WI38 (cell line): Measurements from ENCODE around the gene DOK5.

Experiments used
- H3K4me3 ChIP-seq: 2 replicates; pipeline ENCODE4 v1.5.1; 2011; ENCODE audit warnings: low read depth, mild to moderate bottlenecking, control low read depth, low read length
- TF ChIP-seq, protein P1 (sequence below): IDR thresholded peaks from 2 replicates; pipeline ENCODE4 v1.5.1; 2012; ENCODE audit warnings: low read depth, mild to moderate bottlenecking, control low read depth, low read length

DOK5 gene

DNA sequence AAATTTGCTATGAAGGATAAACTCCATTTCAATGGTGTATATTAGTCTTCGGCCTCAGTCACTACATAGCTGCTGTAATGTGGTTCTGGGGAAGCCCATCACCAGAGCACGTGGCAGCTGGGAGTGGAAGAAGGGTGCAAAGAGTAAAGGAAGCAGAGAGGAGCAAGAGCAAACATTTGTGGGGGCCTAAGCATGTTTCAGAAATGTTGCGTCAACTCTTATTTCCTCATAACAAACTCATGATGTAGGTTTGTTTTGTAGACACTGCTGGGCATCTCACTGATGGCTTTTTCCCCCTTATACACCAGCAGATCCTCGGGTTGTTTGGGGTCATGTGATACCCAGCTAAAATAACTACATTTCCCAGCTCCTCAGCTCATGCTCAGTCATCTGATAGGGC is 37.3 kb downstream of the DOK5 start:
- no peak overlapping the region for H3K4me3 ChIP-seq
- TF ChIP-seq, protein P1, sequence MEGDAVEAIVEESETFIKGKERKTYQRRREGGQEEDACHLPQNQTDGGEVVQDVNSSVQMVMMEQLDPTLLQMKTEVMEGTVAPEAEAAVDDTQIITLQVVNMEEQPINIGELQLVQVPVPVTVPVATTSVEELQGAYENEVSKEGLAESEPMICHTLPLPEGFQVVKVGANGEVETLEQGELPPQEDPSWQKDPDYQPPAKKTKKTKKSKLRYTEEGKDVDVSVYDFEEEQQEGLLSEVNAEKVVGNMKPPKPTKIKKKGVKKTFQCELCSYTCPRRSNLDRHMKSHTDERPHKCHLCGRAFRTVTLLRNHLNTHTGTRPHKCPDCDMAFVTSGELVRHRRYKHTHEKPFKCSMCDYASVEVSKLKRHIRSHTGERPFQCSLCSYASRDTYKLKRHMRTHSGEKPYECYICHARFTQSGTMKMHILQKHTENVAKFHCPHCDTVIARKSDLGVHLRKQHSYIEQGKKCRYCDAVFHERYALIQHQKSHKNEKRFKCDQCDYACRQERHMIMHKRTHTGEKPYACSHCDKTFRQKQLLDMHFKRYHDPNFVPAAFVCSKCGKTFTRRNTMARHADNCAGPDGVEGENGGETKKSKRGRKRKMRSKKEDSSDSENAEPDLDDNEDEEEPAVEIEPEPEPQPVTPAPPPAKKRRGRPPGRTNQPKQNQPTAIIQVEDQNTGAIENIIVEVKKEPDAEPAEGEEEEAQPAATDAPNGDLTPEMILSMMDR, result no peak

DNA sequence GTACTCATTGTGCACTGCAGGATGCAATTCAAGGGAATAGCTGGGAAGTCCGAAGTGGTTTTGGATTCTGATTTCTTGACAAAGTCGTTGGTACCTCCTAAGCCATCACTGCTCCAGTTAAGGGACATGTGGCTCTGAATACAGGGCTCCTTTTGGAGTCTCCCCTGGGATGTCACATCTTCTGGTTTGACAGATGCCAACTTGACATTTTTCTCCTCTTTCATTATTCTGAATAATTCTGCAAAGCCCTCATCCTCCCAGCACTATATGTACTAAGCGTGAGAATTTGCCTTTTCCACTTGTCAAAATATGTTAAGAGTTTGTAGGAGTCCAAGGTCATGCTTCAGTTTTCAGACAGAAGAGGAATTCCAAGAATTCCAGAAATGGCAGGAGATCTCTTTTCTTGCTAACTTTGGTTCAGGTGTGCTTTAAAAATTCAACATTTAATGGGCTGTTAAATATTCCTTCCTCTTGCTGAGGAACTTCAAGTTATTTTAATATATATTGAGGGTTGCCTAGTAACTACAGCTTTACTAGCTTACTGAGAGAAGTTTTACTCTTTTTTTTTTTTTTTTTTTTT is 38.7 kb downstream of the DOK5 start:
- TF ChIP-seq, protein P1, result no peak
- H3K4me3 ChIP-seq, result no peak overlapping the region

DNA sequence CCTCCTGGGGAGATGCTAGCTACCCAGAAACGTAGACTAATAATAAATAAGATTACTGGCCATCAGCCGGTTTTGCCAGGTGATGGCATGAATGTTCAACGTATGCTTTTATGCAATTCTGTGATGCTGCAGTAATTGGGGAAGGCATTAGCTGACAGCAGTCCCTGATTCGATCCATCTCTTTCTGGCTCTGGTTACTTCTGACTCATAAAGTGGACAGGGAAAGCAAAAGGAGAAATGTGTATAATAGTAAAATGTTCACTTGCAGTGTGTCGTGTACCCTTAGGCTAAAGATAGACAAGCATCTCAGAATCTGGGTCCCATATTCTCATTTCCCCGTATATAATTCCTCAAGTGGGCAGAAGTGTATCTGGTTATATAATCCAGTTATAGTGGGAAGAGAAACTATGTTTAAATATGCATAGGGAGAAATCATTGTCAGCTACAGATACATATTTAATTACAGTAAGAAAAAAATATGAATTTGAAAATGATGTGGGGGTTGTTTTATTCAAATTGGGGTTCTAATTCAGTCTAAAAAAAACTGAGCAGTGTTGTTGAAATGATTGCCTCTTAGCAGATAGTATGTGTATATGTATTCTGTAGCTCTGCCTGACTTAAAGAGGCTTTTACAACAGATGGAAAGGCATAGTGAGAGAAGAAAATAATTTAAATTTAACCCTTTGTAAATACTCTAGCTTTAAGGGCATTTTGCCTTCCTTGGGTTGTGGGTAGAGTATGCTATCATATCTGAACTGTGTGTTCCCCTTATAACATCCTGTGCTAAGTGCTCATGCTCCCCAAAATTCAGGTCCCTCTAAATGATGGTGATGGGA is 40.6 kb downstream of the DOK5 start:
- TF ChIP-seq, protein P1, result no peak

DNA sequence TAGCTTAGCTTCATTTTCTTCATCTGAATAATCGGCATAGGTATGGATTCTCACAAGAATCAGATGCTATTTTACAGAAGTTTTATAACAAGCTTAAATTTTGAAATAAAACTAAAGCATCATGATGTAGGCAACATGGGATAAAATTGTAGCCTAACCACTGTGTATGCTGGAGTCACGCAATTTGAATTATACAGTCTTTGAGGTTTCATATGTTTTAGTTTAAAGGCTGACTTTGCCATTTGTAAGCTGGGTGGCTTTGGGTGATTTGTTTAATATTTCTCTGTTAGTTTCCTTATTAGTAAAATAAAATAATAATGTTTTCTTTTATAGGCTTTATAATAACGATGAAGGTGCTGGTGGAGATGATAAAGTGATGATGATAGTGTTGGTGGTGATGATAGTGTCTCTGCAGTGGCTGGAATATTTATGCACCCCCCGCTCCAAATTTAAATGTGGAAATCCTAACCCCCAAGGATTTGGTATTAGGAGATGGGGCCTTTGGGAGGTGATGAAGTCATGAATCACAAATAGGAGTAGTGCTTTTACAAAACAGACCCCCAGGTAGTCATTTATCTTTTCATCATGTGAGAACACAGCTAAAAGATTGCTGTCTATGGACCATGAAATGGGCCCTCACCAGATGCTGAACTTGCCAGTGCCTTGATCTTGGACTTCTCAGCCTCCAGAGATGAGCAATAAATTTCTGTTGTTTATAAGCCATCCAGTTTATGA is 42.0 kb downstream of the DOK5 start:
- TF ChIP-seq, protein P1, result no peak
- H3K4me3 ChIP-seq, result no peak overlapping the region

More for the DNA sequence above, 40.6 kb downstream of the DOK5 start:
- H3K4me3 ChIP-seq, result no peak overlapping the region

- TF ChIP-seq, protein P1, result no peak
- no peak overlapping the region for H3K4me3 ChIP-seq
These were observed 49.5 kb downstream of the DOK5 start for GRCh38 chr20:54524849-54525248.

DNA sequence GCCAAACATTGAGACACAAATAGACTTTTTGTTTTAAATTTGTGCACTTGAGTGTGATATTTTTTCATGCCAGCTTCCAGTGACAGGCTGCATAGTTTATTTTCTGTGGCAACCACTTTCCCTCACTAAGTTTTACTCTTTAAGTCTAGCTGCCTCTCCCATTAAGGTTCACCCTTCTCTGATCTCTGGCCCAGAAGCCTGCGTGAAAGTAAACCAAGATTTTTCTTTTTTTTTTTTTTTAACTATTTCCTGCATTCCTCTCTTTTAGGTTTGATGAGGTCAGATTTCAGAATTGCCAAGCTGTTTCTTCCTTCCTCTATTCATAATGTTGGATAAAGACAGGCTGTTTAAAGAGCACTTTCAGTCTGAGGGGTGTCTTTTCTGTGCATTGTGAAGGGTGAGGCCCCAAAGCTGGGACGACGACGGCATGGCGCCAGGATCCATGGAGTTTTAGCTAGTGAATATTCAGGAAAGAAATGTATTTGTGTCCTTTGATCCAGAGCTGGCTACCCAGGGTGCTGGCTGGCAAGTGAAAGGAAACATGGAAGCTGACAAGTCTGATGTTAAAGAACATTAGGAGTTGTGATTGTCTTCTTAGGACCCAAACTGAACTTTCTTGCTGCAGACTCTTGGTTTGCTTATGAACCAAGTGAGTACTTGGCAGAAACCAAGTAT is 50.7 kb downstream of the DOK5 start:
- TF ChIP-seq, protein P1, result no peak
- no peak overlapping the region for H3K4me3 ChIP-seq
